SK-N-SH (cell line): ENCODE measurements around the gene CABLES2. TPM values are rescaled to one million over a fixed set of nuclear protein-coding genes. Genes with fewer than 3 reads are reported as not detected.

ENCODE experiments used
- CTCF ChIA-PET: fragments of 300-600, 350-600 bp; formaldehyde crosslinking; extraction: SDS; loops from one replicate; lab custom pipeline; 2021; lab: Yijun Ruan, JAX
- POLR2A ChIA-PET: fragments of 350-600 bp; sonication (Branson Sonifier 250); formaldehyde crosslinking; extraction: SDS; loops from one replicate; lab custom pipeline; 2020; ENCODE audit warnings: antibody characterized with exemption, inconsistent platforms; lab: Yijun Ruan, JAX
- DNase-seq: peaks from one replicate; pipeline ENCODE4 v3.0.0; 2012
- H2AFZ ChIP-seq: fragments of 200-600 bp; sonication (generic); 2 replicates; pipeline ENCODE4 v1.8.1; 2016; ENCODE audit warnings: antibody characterized with exemption, mild to moderate bottlenecking, low read depth
- H3F3A ChIP-seq: fragments of 200-600 bp; sonication (generic); replicated peaks from 2 replicates; pipeline ENCODE3; 2016; ENCODE audit warnings: antibody characterized with exemption, mild to moderate bottlenecking; ENCODE audit not compliant: insufficient read depth
- H3K27ac ChIP-seq, 2 experiments: fragments of 200-500 bp in 1 of 2; fragments of 200-600 bp in 1 of 2; sonication (Bioruptor generic) in 1 of 2; sonication (generic), shearing (Covaris generic) in 1 of 2; 2 replicates each; pipeline versions ENCODE4 v1.5.1 to v1.6.1; 2014 to 2016; ENCODE audit warnings: low read depth in 2 of 2, inconsistent platforms in 1 of 2, low read length in 1 of 2, mild to moderate bottlenecking in 1 of 2, mixed read lengths in 1 of 2
- H3K27me3 ChIP-seq: fragments of 200-600 bp; sonication (generic), shearing (Covaris generic); 2 replicates; pipeline ENCODE4 v1.6.1; 2016; ENCODE audit warnings: mixed run types; ENCODE audit not compliant: insufficient read depth
- H3K36me3 ChIP-seq, 2 experiments: fragments of 200-500 bp in 1 of 2; fragments of 200-600 bp in 1 of 2; sonication (Bioruptor generic) in 1 of 2; sonication (generic) in 1 of 2; replicated peaks in 1 of 2; 2 replicates each; pipeline versions ENCODE3 to v1.5.1; 2014 to 2016; ENCODE audit warnings: low read length in 1 of 2, mild to moderate bottlenecking in 1 of 2; ENCODE audit not compliant: insufficient read depth in 2 of 2, control insufficient read depth in 1 of 2
- H3K4me1 ChIP-seq, 2 experiments: fragments of 200-500 bp in 1 of 2; fragments of 200-600 bp in 1 of 2; sonication (Bioruptor generic) in 1 of 2; sonication (generic), shearing (Covaris generic) in 1 of 2; 2 replicates each; pipeline versions ENCODE4 v1.5.1 to v1.6.1; 2014 to 2016; ENCODE audit warnings: low read depth in 1 of 2, low read length in 1 of 2, mixed run types in 1 of 2; ENCODE audit not compliant: insufficient read depth in 2 of 2, control insufficient read depth in 1 of 2
- H3K4me2 ChIP-seq: fragments of 200-600 bp; sonication (generic), shearing (Covaris generic); 2 replicates; pipeline ENCODE4 v1.6.1; 2017; ENCODE audit warnings: mixed run types
- H3K4me3 ChIP-seq, 2 experiments: fragments of 200-500 bp in 1 of 2; fragments of 200-600 bp in 1 of 2; sonication (Bioruptor generic) in 1 of 2; sonication (generic), shearing (Covaris generic) in 1 of 2; 2 replicates each; pipeline versions ENCODE4 v1.5.1 to v1.8.1; 2014 to 2016; ENCODE audit warnings: low read depth in 2 of 2, inconsistent platforms in 1 of 2, low read length in 1 of 2, mild to moderate bottlenecking in 1 of 2, mixed read lengths in 1 of 2, moderate library complexity in 1 of 2
- H3K79me2 ChIP-seq: fragments of 200-600 bp; sonication (generic); 2 replicates; pipeline ENCODE4 v1.8.1; 2017; ENCODE audit warnings: mild to moderate bottlenecking; ENCODE audit not compliant: insufficient read depth
- H3K9ac ChIP-seq: fragments of 200-600 bp; sonication (generic); 2 replicates; pipeline ENCODE4 v1.6.1; 2017; ENCODE audit warnings: mixed run types
- H3K9me2 ChIP-seq: fragments of 200-600 bp; sonication (generic); 2 replicates; pipeline ENCODE4 v1.6.1; 2017; ENCODE audit warnings: mixed run types
- H3K9me3 ChIP-seq: fragments of 200-600 bp; sonication (generic); 2 replicates; pipeline ENCODE4 v1.6.1; 2017; ENCODE audit warnings: mixed run types, mild to moderate bottlenecking, moderate library complexity
- H4K20me1 ChIP-seq: fragments of 200-600 bp; sonication (generic); 2 replicates; pipeline ENCODE4 v1.6.1; 2017; ENCODE audit warnings: mild to moderate bottlenecking, mixed run types; ENCODE audit not compliant: insufficient read depth
- CHD2 ChIP-seq: fragments of 150-350 bp; IDR thresholded peaks from 2 replicates; pipeline ENCODE4 v1.6.1; 2018; ENCODE audit warnings: low read length; ENCODE audit not compliant: partially characterized antibody
- ELF1 ChIP-seq: IDR thresholded peaks from 2 replicates; pipeline ENCODE4 v1.4.0; 2012
- FOSL2 ChIP-seq: IDR thresholded peaks from 2 replicates; pipeline ENCODE4 v1.4.0; 2012; ENCODE audit warnings: low read depth, mild to moderate bottlenecking, moderate library complexity, borderline replicate concordance
- FOXM1 ChIP-seq: IDR thresholded peaks from 2 replicates; pipeline ENCODE4 v1.4.0; 2012; ENCODE audit warnings: low read depth, mild to moderate bottlenecking
- GABPA ChIP-seq: IDR thresholded peaks from 2 replicates; pipeline ENCODE4 v1.4.0; 2012; ENCODE audit warnings: low read depth, mild to moderate bottlenecking
- GATA2 ChIP-seq: sonication (generic); formaldehyde crosslinking; IDR thresholded peaks from 2 replicates; pipeline ENCODE4 v1.5.0; 2020; ENCODE audit warnings: mild to moderate bottlenecking, missing genetic modification reagents
- JUND ChIP-seq: IDR thresholded peaks from 2 replicates; pipeline ENCODE4 v1.4.0; 2012
- MEF2A ChIP-seq: IDR thresholded peaks from 2 replicates; pipeline ENCODE4 v1.4.0; 2012; ENCODE audit warnings: low read depth, borderline replicate concordance
- MXI1 ChIP-seq: IDR thresholded peaks from 2 replicates; pipeline ENCODE4 v1.6.1; 2012; ENCODE audit warnings: mild to moderate bottlenecking, low read depth, low read length, improper control_type of control experiment
- NFIC ChIP-seq: IDR thresholded peaks from 2 replicates; pipeline ENCODE4 v1.4.0; 2012; ENCODE audit warnings: borderline replicate concordance
- POLR2AphosphoS5 ChIP-seq: IDR thresholded peaks from 2 replicates; pipeline ENCODE4 v1.6.1; 2012; ENCODE audit warnings: low read depth, low read length
- RCOR1 ChIP-seq: fragments of 150-350 bp; IDR thresholded peaks from 2 replicates; pipeline ENCODE4 v1.6.1; 2017; ENCODE audit warnings: antibody characterized with exemption, low read length
- RFX5 ChIP-seq: IDR thresholded peaks from 2 replicates; pipeline ENCODE4 v1.6.1; 2012; ENCODE audit warnings: mild to moderate bottlenecking, improper control_type of control experiment, low read length
- TCF12 ChIP-seq: IDR thresholded peaks from 2 replicates; pipeline ENCODE4 v1.4.0; 2012
- USF1 ChIP-seq: IDR thresholded peaks from 2 replicates; pipeline ENCODE4 v1.4.0; 2012; ENCODE audit warnings: low read depth, borderline replicate concordance
- YY1 ChIP-seq: IDR thresholded peaks from 2 replicates; pipeline ENCODE4 v1.4.0; 2012; ENCODE audit warnings: low read depth, mild to moderate bottlenecking
- WGBS: methylation state at CpG from one replicate; pipeline ENCODE4 v1.1.6; 2017; ENCODE audit warnings: low lambda C conversion rate; 5-methylcytosine and 5-hydroxymethylcytosine counted together
- polyA plus RNA-seq, 3 experiments: library from polyadenylated mRNA; depleted of rRNA; stranded (reverse); fragments of >200 nt; gene quantifications; 2 replicates each; pipeline ENCODE4 v1.2.3, GENCODE V29; 2012
- TF ChIP-seq, protein P1 (sequence below): IDR thresholded peaks from 2 replicates; pipeline ENCODE4; 2012
- TF ChIP-seq, protein P2 (sequence below): IDR thresholded peaks from 2 replicates; pipeline ENCODE4 v1.4.0; 2012; ENCODE audit warnings: low read depth

The CABLES2 gene
- polyA plus RNA-seq, 1 of the 3 experiments (the other 2 are of a cell fraction), result 4.8 TPM

- H3K79me2 ChIP-seq, result peaks cover 11% of the 10 kb centered on the region; the same call in 1 of the 2 replicates
- no peaks in the 10 kb centered on the region for H3K9me2 ChIP-seq
- no peak for TF ChIP-seq MXI1
- no peak for TF ChIP-seq FOSL2
- TF ChIP-seq GABPA, result no peak
- no peak for TF ChIP-seq RCOR1
- TF ChIP-seq ELF1, result no peak
- no peak for TF ChIP-seq USF1
- no peak for TF ChIP-seq CHD2
- no peak for TF ChIP-seq FOXM1
- no peak for TF ChIP-seq TCF12
- TF ChIP-seq, protein P1, sequence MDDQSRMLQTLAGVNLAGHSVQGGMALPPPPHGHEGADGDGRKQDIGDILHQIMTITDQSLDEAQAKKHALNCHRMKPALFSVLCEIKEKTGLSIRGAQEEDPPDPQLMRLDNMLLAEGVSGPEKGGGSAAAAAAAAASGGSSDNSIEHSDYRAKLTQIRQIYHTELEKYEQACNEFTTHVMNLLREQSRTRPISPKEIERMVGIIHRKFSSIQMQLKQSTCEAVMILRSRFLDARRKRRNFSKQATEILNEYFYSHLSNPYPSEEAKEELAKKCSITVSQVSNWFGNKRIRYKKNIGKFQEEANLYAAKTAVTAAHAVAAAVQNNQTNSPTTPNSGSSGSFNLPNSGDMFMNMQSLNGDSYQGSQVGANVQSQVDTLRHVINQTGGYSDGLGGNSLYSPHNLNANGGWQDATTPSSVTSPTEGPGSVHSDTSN, result no peak
- no peak for TF ChIP-seq RFX5
- TF ChIP-seq JUND, result no peak
- TF ChIP-seq, protein P2, sequence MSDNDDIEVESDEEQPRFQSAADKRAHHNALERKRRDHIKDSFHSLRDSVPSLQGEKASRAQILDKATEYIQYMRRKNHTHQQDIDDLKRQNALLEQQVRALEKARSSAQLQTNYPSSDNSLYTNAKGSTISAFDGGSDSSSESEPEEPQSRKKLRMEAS, result no peak
- TF ChIP-seq POLR2AphosphoS5, result no peak
- no peak for TF ChIP-seq GATA2 (CRISPR knock-in tag)
- TF ChIP-seq YY1, result no peak
- TF ChIP-seq NFIC, result no peak
- no peak for TF ChIP-seq MEF2A
- H3K36me3 ChIP-seq, result peaks cover 0 to 1% of the 10 kb centered on the region in 2 experiments
- H3K27ac ChIP-seq, result peak overlapping the region; percentile 62 to 92; a peak in 3 of 4 replicates
- peaks cover 14% of the 10 kb centered on the region; the same call in 1 of the 2 replicates for H4K20me1 ChIP-seq
- H3K9ac ChIP-seq, result no peak overlapping the region
- no peaks in the 10 kb centered on the region for H3K9me3 ChIP-seq
- H3K4me1 ChIP-seq, result peaks cover 29 to 91% of the 10 kb centered on the region in 2 experiments; a peak in 3 of 4 replicates
- no peak for DNase-seq
- no peak overlapping the region for H3K4me3 ChIP-seq
- H3F3A ChIP-seq, result peaks cover 3% of the 10 kb centered on the region
- ChIA-PET POLR2A (no interaction called here), CTCF (interaction anchor here (0.8 to 5.5 kb wide), 4 partner anchors 8 to 32 kb away, joined by 3 to 43 read pairs (median 16); no protein-coding TSS in a partner anchor)
- 65% methylated on average over 7 of the region's 17 CpGs for WGBS
- H2AFZ ChIP-seq, result no peak overlapping the region
- no peaks in the 10 kb centered on the region for H3K27me3 ChIP-seq
- H3K4me2 ChIP-seq, result peak overlapping the region; percentile 74
These were observed 50.4 kb downstream of the CABLES2 start for GRCh38 chr20:62356589-62357186.
